ENCODE measurements around the gene ITPRIP. TPM values are rescaled to one million over a fixed set of nuclear protein-coding genes. Genes with fewer than 3 reads are reported as not detected.

Gene ITPRIP
- total RNA-seq, 1 donor from 2014 or later, result 85.1 TPM

DNA sequence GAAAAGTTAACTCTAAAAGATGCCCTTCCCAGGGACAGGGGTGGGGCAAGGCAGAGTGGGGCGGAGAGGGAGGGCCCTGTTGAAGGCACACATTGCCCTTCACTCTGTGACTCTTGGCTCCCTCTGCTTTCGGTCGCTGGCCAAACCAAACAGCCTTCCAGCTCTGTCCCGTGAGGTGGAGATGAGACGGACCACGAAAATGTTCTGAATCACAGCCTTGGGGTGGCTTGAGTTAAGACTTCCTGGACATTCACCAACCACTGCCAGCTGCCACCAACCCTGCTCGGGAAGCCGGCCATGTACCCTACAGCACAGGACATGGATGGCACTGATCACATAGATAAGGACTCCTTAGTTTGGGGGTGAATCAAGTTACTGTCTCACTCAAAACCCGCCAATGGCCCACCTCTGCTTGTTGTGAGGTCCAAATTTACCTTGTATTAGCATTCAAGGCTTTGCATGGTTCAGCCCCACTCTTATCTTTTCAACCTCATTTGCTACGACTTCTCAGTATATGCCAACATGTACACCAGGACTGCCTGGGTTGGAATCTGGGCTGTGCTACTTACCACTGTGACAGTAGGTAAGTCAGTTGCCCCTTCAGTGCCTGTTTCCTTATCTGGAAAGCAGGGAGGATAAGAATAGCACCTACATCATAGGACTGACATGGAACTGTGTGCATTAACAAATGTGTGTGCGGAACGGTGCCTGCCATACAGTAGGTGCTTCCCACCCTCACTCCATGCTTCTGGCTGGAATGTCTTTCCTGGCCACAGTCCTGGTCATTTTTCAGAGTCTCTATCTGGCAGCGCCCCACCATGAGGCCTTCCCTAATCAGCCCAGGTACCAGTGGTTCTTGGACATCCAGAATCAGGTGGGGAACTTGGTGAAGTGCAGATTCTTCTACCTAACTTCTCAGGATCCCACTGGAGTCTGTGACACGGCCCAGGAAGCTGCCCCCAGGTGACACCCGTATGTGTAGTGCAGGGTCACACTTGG is 28.0 kb downstream of the ITPRIP start:
- DNase-seq (ENCODE audit: extremely low read depth, low read depth, low spot score), result no peak

DNA sequence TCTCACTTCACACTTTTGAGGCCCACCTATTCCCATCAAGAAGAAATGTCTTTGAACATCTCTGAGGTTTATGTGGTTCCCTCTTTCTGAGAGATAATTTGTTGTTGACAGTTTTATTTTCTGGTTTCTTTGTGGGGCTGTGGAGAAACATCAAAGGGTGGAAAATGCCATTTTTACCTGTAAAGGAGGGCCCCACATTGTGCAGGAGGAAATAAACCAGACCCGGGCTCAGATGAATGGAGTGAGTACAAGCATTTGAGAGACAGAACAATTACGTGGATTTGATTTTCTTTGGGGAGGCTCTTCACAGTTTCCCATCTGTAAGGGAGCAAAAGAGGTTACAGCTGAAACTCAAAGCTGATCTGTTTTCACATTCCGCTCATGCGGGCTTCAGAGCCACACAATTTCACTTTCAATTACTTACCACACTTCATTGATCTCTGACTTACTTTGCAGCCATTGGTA is 29.8 kb downstream of the ITPRIP start:
- DNase-seq (ENCODE audit: extremely low read depth, low read depth, low spot score), result no peak

DNA sequence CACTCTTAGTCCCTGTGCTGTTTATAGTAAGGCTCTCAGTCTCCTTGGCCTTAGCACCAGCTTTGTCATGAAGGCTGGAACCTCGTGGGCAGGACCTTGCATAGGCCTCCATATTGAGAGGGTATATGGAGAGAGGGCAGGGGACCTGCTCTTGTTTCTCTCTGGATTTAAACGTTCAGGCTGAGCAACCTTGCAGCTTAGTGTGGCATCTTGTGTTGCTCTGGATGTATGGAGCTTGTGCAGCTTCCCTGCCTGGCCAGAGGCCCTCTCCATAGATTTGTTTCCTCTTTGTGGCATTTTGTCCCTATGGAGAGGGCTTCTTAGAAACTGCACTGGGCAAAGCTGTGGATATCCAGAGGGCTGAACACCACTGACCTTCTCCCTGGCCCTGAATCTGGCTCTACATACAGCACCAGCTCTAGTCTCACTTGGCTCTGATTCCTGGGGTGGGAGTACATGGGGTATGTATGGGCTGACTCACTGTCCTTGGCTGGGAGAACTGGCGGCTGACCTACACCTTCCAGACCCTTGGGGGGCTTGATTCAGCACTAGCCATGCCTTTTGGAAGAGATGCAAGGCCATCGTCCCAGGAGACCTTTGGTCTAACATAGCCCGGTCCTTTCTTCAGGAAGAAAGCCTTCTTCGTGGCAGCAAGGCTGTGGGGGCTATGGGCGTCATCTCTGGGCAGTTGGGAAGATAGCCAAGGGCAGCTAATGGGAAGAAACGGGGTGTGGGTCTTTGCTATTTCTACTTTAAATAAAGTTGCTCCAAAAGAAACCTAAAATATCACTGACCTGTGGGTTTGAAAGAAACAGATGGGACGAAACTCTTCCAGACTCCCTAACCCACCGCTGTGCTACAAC is 30.5 kb downstream of the ITPRIP start:
- no peak for DNase-seq (ENCODE audit: extremely low read depth, low read depth, low spot score)

DNA sequence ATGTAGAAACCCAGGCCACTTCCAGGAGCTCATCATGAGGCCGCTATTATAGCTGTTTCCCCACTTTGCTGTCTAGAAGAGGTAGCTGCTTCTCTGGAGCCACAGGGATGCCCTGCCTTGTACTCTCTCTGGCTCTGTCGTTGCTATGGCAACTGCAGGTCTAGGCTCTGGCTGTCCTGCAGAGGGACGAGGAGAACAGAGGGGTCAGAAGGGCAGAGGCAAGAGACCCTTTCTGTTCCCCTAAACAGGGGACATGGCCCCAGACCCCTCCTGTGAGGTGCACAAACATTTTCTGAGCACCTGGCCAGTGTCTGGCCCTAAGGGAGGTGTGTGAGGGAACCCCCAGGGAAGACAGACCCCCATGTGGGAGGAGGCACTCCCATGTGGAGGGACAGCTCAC is 31.4 kb downstream of the ITPRIP start:
- no peak for DNase-seq (ENCODE audit: extremely low read depth, low read depth, low spot score)

DNA sequence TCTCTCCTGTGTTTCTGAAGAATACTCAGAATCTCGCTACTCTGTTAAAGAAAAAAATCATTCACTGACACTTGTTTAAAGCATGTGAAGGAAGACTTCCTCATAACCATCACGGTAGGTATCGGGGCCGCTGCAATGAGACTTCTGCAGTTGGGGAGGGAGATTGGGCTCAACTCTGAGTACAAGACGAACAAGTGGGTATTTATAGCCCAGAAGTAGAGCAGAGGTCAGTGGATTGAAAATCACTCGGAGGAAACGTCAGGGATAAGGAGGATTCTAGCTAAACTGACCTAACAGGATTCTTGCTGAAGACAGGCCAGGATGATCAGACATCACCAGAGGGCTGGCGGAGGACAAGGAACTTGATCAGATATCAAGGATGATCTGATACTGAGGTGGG is 33.3 kb downstream of the ITPRIP start:
- DNase-seq (ENCODE audit: extremely low read depth, low read depth, low spot score), result no peak

DNA sequence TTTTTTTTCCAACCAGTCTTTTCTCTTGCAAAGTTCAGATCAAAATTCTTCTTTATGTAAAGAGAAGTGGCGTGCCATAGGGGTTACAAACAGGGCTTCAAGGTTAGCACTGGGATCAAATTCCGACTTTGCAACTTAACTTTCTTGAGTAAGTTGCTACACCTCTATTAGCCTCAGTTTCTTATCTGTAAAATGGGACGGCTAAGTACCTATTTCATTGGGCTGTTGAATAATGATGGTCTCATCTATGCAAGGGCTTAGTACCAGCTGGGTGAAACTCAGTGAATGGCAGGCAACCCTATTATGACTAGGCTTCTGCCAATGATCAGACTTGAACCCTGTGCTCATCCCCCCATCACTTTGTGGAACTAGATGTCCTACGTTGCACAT is 33.9 kb downstream of the ITPRIP start:
- no peak for DNase-seq (ENCODE audit: extremely low read depth, low read depth, low spot score)

DNA sequence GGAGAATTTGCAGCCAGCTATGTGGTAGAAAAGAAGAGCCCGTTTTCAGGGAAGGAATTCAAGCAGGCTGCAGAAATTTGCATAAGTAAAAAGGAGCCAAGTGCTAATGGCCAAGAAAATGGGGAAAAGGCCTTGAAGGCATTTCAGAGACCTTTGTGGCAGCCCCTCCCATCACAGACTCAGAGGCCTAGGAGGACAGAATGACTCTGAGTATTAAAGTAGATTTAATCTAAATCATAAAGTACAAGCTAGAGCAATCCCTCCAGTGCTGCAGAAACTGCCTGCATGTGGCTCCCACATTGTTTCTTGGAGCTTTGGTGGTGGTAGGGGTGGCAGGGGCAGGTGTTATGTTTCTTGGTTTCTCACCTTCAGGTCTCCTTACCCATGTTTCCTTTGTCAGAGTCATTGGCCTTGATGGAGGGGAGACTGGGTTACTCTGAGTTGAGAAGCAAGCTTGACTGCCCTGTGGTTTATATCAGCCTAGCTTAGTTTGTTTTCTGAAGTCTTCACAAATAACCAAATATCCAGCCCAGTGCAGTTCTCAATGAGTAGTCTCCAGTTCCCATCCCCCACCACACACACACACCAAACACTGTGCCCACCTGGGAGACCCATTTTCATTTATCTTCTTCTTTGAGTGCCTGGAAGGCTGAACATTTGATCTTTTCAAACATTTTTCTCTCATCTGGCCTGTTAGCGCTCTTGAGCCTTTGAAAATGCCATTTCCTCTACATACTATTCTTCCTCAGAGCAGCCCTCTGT is 34.5 kb downstream of the ITPRIP start:
- DNase-seq (ENCODE audit: extremely low read depth, low read depth, low spot score), result no peak

DNA sequence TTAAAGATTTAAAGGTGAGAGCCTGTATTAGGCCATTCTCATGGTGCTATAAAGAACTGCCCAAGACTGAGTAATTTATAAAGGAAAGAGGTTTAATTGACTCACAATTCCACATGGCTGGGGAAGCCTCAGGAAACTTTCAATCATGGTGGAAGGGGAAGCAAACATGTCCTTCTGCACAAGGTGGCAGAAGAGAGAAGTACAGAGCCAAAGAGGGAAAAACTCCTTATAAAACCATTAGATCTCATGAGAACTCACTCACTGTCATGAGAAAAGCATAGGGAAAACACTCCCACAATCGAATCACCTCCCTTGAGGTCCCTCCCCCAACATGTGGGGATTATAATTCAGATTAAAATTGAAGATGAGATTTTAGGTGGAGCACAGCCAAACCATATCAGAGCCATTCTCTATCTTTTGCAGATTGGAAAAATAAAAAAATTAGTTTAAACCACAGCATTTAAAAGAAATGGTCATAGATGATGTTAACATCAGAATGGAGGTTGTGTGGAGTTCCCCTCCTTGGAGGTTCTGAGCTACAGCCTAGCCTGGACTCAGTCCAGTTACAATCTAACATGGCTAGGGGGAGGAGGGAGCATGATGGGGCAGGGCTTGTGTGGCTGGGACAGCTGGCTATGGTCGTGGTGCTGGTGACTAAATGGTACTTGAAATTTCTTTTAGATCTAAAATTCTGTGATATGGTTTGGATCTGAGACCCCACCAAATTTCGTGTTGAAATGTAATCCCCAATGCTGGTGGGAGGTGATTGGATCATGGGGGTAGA is 36.2 kb downstream of the ITPRIP start:
- DNase-seq (ENCODE audit: extremely low read depth, low read depth, low spot score), result no peak

DNA sequence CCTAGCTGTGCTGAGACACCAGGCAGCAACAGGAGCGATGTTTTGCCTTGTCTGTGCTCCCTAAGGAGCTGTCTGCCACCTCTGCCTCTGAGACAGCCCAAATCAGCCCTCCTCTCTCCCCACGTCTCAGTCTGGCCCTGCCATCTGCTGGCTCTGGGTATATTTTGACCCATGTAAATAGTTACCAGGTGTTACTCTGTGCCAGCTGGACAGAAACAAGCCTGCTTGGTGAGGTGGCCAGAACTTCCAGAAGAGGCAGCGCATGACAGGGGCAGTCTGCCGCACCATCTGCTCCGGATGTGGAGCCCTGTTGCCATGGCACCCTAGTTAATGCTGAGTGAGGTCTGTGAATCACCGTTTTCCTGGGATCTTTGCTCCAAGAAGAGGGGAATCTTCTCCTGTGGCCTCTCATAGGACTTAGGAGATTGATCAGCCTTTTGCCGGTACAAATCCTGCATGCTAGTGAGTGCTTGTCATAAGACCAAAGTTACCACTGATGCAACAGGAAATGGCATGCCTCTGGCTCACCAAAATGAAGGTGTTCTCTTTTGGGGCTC is 37.5 kb downstream of the ITPRIP start:
- peak; percentile 93 for DNase-seq (ENCODE audit: extremely low read depth, low read depth, low spot score)

DNA sequence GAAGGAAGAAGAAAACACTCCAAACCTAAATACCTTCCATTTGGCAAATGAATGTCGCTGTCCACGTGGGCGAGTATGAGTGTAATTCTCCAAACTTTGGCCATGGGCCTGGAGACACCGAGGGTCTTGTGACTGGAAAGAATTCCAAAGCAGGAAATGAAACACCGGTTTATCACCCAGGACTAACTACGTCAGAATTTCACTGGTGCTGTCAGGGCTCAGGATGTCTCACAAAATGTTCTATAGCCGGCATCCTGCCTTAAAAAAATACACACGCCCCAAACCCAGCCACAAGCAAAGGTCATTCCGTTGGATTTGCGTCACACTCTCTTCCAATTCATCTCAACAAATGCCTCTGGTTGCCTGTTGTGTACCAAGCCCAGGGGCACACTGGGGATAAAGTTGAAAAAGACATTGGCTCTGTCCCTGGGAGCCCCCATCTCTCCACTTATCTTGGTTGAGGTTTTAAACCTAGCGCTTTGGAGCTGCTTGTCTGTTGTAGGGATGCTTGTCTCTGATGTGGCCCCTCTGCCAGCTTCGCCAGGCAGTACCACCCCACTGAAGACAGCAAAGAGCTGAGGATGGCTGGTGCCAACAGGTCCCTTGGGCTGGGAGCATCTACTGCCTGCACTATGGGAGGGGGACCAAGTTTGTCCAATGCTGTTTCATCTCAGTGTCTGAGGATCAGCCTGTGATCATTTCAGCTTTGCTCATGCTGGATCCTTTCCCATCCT is 38.1 kb downstream of the ITPRIP start:
- peak; percentile 99 for DNase-seq (ENCODE audit: extremely low read depth, low read depth, low spot score)

DNA sequence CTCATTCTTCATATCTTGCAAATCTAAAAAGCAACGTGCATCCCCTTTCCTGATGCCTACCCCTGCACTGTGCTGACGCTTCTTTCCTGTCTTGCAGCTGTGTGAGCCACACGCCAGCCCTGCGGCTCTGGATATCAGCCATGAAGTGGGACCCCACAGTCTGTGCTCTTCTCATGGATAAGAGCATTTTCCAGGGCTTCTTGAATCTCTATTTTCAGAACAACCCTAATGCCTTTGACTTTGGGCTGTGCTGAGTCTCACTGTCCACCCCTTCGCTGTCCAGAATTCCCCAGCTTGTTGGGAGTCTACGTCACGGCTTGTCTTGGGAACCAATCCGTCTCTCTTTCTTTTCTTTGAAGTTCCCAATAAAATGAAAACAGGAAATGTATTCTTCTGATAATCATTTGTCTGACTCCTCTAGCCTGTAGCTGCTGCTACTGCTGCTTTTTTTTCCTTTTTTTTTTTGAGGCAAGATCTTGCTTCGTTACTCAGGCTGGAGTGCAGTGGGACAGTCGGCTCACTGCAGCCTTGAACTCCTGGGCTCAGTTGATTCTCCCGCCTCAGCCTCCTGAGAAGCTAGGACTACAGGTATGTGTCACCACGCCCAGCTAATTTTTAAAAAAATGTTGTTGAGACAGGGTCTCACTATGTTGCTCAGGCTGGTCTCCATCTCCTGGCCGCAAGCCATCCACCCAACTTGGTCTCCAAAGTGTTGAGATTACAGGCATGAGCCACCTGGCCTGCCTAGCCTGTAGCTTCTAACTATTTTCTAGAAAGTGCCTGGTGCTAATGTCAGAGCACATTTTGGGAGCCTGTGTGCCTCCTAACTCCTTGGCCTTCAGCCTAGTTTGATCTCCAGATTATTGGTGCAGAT is 39.0 kb downstream of the ITPRIP start:
- DNase-seq (ENCODE audit: extremely low read depth, low read depth, low spot score), result no peak

DNA sequence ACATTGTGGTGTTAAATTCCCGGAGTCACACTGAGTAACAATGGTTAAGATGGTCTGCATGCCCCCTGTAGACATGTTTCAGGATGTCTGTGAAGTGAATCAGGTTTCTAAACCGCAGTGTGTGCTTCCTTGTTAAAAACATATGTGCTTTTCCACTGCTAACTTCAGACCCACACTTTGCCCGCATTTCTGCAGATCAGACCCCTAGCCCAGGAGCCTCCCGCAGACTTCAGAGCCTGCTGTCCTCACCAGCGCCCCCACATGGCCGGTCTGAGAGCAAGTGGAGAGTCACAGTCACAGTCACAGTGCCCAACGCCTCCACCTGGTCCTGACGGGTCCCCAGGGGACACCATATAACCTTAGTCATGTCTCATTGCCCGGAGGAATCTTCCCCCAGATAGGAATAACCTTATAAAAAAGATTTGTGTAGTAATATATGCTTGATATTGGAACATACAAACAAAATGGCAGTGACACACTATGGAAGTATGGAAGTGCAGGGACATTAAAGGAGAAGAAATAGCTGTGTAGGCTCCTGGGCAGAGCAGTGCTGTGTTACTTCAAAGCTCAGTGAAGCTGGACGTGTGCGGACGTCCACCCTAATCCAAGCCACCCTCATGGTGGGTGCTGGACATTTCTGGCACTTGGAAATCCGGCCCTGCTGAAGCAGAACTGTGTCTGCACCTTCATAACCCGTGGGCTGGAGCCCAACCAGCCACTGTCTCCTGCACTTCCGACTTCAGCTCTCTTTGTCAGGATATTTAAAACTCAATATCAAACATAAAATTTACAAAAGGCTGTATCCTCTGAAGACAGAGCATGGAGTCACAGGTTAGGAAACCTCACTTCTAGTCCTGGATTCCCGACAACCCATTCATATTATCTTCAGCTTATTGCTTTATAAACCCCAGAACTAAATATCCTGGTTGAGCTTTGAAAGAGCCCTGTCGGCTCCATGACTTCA is 40.3 kb downstream of the ITPRIP start:
- DNase-seq (ENCODE audit: extremely low read depth, low read depth, low spot score), result no peak

DNA sequence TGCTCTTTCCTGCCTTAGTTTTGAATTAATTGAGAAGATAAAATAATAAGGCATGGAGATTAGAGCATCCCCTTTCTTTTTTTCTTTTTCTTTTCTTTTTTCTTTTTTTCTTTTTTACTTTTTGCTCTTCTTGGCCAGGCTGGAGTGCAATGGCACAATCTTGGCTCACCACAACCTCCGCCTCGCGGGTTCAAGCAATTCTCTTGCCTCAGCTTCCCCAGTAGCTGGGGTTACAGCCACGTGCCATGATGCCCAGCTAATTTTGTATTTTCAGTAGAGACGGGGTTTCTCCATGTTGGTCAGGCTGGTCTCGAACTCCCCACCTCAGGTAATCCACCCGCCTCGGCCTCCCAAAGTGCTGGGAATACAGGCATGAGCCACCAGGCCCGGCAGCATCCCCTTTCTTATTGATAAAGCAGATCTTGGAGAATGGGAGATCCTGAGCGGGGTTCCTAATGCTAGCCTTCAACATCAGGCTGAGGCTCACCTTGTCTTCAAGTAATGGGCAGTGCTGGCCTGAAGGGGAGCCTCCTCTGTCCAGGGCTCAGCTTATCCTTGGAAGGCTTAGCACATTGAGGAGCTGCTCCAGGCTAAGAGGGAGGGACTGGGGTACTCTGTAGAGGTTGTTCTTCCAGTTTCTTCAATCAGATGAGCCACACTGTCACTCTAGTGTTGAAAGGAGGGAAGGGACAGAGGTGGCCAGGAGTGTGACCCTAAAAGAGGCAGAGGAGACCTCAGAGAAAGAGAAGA is 41.4 kb downstream of the ITPRIP start:
- DNase-seq (ENCODE audit: extremely low read depth, low read depth, low spot score), result no peak

DNA sequence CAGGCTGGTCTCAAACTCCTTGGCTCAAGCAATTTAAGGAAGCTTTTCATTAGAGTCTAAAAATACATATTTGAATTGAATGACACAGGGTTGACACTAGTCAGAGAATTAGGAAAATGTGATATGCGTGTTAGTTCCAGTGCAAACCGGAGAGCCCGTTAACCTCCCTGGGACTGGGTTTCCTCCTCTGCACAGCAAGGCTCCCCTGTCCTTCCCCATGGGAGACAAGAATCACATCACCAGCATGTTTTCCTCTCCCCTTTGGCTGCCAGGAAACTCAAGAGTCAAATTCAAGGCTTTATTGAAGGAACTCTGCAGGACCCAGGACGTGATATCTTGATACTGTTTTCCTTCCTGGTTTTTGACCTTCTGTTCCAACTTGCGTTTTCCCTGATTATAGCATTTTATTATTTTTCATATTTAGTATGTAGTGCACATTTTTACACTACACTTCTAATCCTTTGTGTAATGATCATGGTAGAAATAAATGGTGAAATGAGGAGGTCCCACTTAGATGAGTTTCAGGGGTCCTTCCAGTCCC is 44.4 kb downstream of the ITPRIP start:
- DNase-seq (ENCODE audit: extremely low read depth, low read depth, low spot score), result no peak

DNA sequence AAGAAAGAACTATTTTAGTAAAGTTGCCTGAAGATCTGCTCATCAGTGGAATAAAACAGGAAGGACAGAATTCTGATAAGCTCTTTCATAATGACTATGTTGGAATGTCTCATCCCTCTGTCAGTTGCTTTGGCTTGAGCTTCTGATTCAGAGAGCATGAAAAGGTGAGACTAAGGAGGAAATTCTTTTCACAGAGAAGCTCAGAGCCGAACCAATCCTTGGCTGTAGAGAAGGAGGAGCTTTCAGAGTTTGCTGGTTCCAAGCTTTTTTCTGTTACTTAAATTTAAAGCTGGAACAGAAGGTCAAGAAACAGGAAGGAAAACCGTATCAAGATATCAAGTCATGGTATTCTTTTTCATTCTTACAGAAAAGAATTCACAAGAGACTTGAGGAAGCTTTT is 45.3 kb downstream of the ITPRIP start:
- DNase-seq (ENCODE audit: extremely low read depth, low read depth, low spot score), result no peak

DNA sequence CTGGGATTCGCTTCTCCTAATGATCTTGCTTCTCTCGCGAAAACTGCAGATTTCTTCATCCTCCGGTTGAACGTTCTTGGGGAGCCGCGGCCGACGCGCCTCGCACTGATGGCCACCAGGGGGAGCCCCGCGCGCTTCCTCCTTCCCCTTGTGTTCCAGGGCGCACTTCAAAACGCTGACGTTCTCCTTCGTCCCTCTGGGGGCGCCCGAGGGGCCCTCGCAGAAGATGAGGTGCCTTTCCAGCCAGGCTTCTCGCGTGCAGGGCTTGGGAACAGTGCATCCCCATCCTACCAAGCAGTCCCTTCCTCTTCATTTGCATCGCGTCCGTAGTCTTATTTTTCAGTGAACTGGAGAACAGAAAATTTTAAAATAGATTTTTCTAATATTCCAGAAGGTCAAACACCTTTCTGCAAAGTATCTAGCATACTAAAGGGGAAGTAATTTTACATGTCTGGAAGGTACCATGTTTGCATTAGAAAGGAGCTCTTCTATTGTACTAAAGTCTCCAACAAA is 46.8 kb downstream of the ITPRIP start:
- no peak for DNase-seq (ENCODE audit: extremely low read depth, low read depth, low spot score)
